ENCODE results near the gene CAMKK1.

CAMKK1 gene

GRCh38 chr17:3911271-3912053, 18.6 kb upstream of the CAMKK1 start:
- no peak for TF ChIP-seq CTCF (IDR thresholded peaks at IDR 0.05; ENCODE audit: low read depth, low read length)
- Histone ChIP-seq H3K4me1 (peaks cover 2% of the 10 kb centered on the region; the same call in 1 of the 2 replicates), H3K27me3 (no peaks in the 10 kb centered on the region), H3K9me3 (no peaks in the 10 kb centered on the region), H3K4me3 (ENCODE audit: low read depth, low read length) (no peak overlapping the region), H3K36me3 (no peaks in the 10 kb centered on the region)
- no peak for DNase-seq

- H3K4me3 ChIP-seq (ENCODE audit: low read depth, low read length) = no peak overlapping the region
- no peaks in the 10 kb centered on the region for H3K27me3 ChIP-seq
- DNase-seq = no peak
- no peak for TF ChIP-seq CTCF (IDR thresholded peaks at IDR 0.05; ENCODE audit: low read depth, low read length)
- peaks cover 2% of the 10 kb centered on the region; the same call in 1 of the 2 replicates for H3K4me1 ChIP-seq
- H3K9me3 ChIP-seq = no peaks in the 10 kb centered on the region
- H3K36me3 ChIP-seq = no peaks in the 10 kb centered on the region
These were observed 17.8 kb upstream of the CAMKK1 start for GRCh38 chr17:3910420-3911270.

GRCh38 chr17:3909257-3909656, 16.4 kb upstream of the CAMKK1 start:
- peaks cover 2% of the 10 kb centered on the region; the same call in 1 of the 2 replicates for H3K4me1 ChIP-seq
- no peaks in the 10 kb centered on the region for H3K27me3 ChIP-seq
- H3K9me3 ChIP-seq = no peaks in the 10 kb centered on the region
- no peak overlapping the region for H3K4me3 ChIP-seq (ENCODE audit: low read depth, low read length)
- H3K36me3 ChIP-seq = no peaks in the 10 kb centered on the region
- no peak for DNase-seq
- TF ChIP-seq CTCF (IDR thresholded peaks at IDR 0.05; ENCODE audit: low read depth, low read length) = no peak

GRCh38 chr17:3907483-3908216, 14.8 kb upstream of the CAMKK1 start:
- Histone ChIP-seq H3K4me1 (no peaks in the 10 kb centered on the region), H3K27me3 (no peaks in the 10 kb centered on the region), H3K36me3 (no peaks in the 10 kb centered on the region), H3K4me3 (ENCODE audit: low read depth, low read length) (no peak overlapping the region), H3K9me3 (no peaks in the 10 kb centered on the region)
- peak; percentile 5 for DNase-seq
- TF ChIP-seq CTCF (IDR thresholded peaks at IDR 0.05; ENCODE audit: low read depth, low read length) = no peak

GRCh38 chr17:3906881-3907280, 14.0 kb upstream of the CAMKK1 start:
- DNase-seq = no peak
- Histone ChIP-seq H3K27me3 (no peaks in the 10 kb centered on the region), H3K36me3 (no peaks in the 10 kb centered on the region), H3K4me1 (no peaks in the 10 kb centered on the region), H3K9me3 (no peaks in the 10 kb centered on the region), H3K4me3 (ENCODE audit: low read depth, low read length) (no peak overlapping the region)
- TF ChIP-seq CTCF (IDR thresholded peaks at IDR 0.05; ENCODE audit: low read depth, low read length) = no peak
